GM20000 (cell line): ENCODE results near the gene KLHL3.

ENCODE experiments used
- DNase-seq: peaks from one replicate; pipeline ENCODE4 v3.0.0; 2012; ENCODE audit warnings: low spot score
- TF ChIP-seq, protein P1 (sequence below): IDR thresholded peaks from 2 replicates; pipeline ENCODE4 v1.5.1; 2012; ENCODE audit warnings: mild to moderate bottlenecking, control low read depth; ENCODE audit errors: extremely low read depth, missing control alignments

The KLHL3 gene

DNA sequence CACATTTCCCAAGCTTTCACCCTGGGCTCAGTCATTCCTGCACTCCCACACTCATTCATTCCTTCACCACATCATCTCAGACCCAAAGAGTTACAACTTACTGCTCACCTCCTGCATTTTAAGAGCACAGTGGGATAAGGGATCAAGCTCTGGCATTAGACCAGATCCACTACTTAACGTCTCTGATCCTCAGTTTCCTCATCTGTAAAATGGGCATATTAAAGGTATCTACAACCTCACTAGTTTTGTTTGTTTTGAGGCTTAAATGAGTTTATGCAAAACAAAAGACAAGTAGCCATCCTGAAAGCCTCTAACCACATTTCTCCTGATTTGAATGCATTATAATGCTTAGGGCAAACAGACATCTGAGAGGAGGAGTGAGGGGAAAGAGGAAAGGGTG is 77.6 kb downstream of the KLHL3 start:
- TF ChIP-seq, protein P1, sequence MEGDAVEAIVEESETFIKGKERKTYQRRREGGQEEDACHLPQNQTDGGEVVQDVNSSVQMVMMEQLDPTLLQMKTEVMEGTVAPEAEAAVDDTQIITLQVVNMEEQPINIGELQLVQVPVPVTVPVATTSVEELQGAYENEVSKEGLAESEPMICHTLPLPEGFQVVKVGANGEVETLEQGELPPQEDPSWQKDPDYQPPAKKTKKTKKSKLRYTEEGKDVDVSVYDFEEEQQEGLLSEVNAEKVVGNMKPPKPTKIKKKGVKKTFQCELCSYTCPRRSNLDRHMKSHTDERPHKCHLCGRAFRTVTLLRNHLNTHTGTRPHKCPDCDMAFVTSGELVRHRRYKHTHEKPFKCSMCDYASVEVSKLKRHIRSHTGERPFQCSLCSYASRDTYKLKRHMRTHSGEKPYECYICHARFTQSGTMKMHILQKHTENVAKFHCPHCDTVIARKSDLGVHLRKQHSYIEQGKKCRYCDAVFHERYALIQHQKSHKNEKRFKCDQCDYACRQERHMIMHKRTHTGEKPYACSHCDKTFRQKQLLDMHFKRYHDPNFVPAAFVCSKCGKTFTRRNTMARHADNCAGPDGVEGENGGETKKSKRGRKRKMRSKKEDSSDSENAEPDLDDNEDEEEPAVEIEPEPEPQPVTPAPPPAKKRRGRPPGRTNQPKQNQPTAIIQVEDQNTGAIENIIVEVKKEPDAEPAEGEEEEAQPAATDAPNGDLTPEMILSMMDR = no peak
- no peak for DNase-seq

DNA sequence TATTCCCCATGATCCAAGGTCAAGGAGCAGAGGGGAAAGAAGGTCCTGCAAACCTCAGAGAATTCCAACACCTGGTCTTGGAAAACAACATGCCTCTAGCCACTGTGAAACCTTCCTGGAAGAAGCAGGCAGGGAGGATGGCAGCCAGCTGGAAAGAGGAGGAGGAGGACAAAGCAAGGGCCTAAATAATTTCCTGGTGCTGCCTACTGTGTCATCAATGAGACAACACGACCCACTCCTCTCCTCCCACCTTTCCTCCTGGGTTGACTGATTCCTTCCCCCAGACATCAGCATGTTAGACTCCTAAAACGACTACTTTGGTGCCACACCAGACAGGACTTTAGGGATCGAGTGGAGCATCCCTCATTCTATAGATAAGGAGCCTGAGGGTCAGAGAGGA is 78.8 kb downstream of the KLHL3 start:
- no peak for DNase-seq
- TF ChIP-seq, protein P1 = no peak

DNA sequence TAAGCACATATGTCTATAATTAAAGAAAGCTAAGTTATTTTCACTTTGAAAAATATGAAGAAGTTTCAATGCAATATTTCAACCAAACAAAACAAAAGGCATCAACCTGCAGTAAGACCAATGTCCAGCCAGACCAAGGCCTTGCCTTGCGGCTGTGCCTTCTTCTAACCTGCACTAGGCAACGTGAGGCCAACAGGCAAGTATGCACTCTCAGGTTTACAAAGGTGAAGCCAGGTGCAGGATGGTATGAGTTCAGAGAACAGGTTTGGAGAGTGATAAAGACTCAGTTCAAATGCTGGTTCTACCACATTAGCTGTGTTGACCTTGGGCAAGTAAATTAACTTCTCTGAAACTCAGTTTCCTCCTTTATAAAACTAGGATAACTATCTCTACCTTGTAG is 79.3 kb downstream of the KLHL3 start:
- TF ChIP-seq, protein P1 = no peak
- no peak for DNase-seq

DNA sequence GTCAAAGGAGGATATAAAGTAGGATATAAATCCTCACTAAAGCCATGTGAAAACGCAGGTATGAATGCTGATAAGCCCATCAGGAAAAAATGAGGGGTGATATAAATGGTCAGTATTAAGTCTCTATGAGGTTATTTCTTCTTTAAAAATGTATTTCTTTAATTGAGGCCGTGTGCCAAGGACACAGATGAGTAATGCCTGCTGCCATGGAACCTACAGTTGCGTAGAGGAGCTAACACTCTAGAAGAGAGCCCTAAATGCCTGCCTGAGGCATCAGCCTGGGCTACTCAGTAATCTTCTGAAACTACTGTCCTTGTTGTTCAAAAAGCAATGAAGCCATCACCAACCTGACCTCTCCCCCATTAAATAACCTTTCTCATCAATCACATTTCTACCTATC is 84.9 kb downstream of the KLHL3 start:
- no peak for DNase-seq
- TF ChIP-seq, protein P1 = no peak

DNA sequence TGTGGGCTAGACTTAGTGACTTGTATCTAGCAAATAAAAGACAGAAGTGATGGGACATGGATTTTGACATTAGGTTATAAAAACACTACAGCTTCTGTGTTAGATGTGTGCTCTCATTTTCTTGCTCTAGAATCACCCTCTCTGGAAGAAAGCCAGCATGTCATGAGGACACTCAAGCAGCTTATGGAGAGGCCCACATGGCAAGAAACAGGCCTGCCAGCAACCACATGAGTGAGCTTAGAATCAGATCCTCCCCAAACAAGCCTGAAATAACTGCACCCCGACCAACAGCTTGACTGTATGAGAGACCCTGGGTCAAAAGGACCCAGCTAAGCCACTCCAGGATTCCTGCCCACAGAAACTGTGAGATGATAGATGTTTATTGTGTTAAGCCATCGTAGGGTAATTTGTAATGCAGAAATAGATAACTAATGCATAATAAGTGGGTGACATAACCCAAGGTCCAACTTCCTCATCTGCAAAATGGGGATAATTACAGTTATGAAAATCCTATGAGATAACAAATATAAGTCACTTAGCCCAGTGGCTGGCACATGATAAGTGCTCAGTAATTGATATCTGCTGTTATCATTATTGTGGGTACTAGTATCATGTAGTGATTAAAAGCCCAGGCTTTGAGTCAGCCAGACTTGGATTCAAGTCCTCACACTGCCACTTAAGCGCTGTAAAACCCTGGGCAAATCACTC is 86.5 kb downstream of the KLHL3 start:
- no peak for DNase-seq
- TF ChIP-seq, protein P1 = no peak

DNA sequence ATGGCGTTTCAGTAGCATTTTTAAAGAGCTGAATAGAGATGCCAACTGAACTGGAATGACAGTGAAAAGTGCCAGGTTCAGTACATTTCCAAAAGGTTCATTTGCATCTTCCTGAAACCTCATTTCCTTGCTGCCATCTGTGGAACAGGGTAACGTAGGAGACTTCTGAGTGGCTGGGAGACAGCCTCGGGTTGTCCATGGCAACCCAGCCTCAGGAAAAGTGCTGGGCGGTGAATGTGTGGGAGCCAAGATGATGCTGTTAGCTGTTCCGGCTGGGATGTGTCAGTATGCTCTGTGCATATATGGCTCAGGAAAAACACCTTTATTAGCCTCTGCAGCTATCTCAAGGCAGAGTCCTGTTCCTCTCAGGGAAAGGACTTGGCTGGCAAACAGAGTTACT is 87.5 kb downstream of the KLHL3 start:
- no peak for DNase-seq
- TF ChIP-seq, protein P1 = no peak

DNA sequence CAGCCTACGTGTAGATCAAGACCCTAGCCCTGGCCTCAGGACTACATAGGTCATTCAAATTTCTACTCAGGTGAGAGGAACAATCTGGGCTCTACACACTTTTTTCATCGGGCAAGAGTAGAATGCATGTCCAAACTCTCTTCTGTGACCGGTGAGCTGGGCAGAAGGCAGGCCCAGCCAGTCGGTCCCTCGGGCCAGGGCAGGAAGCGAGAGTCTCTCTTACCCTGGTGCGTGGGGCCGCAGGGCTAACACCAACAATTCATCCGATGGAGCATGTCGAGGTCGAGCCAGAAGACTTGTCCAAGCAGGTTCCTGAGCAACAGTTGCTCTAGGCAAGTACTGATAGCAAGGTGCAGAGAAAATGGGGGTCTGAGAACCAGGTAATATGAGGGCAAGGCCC is 88.5 kb downstream of the KLHL3 start:
- TF ChIP-seq, protein P1 = no peak
- no peak for DNase-seq
